Brain pericyte (primary cell): ENCODE measurements around the gene KRTAP3-1.
"Not testable (repeated sequence)": the region's sequence is repeated elsewhere in the genome, so short reads cannot be mapped to it uniquely, and the experiment has no call there.

Experiments used
- DNase-seq: peaks from one replicate; pipeline ENCODE4 v3.0.0-alpha.2; 2012; ENCODE audit warnings: low read depth, low spot score

Gene KRTAP3-1

GRCh38 chr17:41008811-41009210, at the start of gene KRTAP3-1:
TSS of gene KRTAP3-1 (minus strand) at chr17:41009128. CDS start at chr17:41009074, 54 bp downstream.
- no peak for DNase-seq

GRCh38 chr17:41057547-41057946, 48.6 kb upstream of the KRTAP3-1 start:
- no peak for DNase-seq

GRCh38 chr17:41055130-41055529, 46.2 kb upstream of the KRTAP3-1 start, which contains the start of gene KRTAP2-2:
TSS of gene KRTAP2-2 (minus strand) at chr17:41055230. CDS start at chr17:41055211, 19 bp downstream.
- not testable (repeated sequence) for DNase-seq

GRCh38 chr17:41054556-41054955, 45.6 kb upstream of the KRTAP3-1 start:
- DNase-seq = not testable (repeated sequence)

- DNase-seq = no peak
These were observed 45.1 kb upstream of the KRTAP3-1 start for GRCh38 chr17:41054025-41054424.

GRCh38 chr17:41052566-41052965, 43.6 kb upstream of the KRTAP3-1 start:
- no peak for DNase-seq

GRCh38 chr17:41049110-41049509, 40.2 kb upstream of the KRTAP3-1 start:
- no peak for DNase-seq

- no peak for DNase-seq
These were observed 39.5 kb upstream of the KRTAP3-1 start for GRCh38 chr17:41048441-41048840.

- not testable (repeated sequence) for DNase-seq
These were observed 38.0 kb upstream of the KRTAP3-1 start, which contains the start of gene KRTAP2-1 for GRCh38 chr17:41046735-41047465. TSS of gene KRTAP2-1 (minus strand) at chr17:41047316. CDS start at chr17:41047267, 49 bp downstream.

- no peak for DNase-seq
These were observed 34.0 kb upstream of the KRTAP3-1 start for GRCh38 chr17:41042953-41043352.

- not testable (repeated sequence) for DNase-seq
These were observed 32.0 kb upstream of the KRTAP3-1 start, which contains the start of gene KRTAP1-1 for GRCh38 chr17:41040783-41041571. TSS of gene KRTAP1-1 (minus strand) at chr17:41041450. CDS start at chr17:41041397, 53 bp downstream.

GRCh38 chr17:41037853-41038350, 29.0 kb upstream of the KRTAP3-1 start:
- DNase-seq = no peak

- DNase-seq = not testable (repeated sequence)
These were observed 25.5 kb upstream of the KRTAP3-1 start, which contains the start of gene KRTAP1-3 for GRCh38 chr17:41034346-41034935. TSS of gene KRTAP1-3 (minus strand) at chr17:41034874. CDS start at chr17:41034821, 53 bp downstream.

GRCh38 chr17:41029633-41030245, 20.8 kb upstream of the KRTAP3-1 start, which contains the start of gene KRTAP1-4:
TSS of gene KRTAP1-4 (minus strand) at chr17:41030195. CDS start at chr17:41030078, 117 bp downstream.
- DNase-seq = no peak

- DNase-seq = no peak
These were observed 18.0 kb upstream of the KRTAP3-1 start, which contains the start of gene KRTAP1-5 for GRCh38 chr17:41026715-41027471. TSS of gene KRTAP1-5 (minus strand) at chr17:41027208. CDS start at chr17:41027155, 53 bp downstream.

- no peak for DNase-seq
These were observed 15.8 kb upstream of the KRTAP3-1 start for GRCh38 chr17:41024697-41025096.

- DNase-seq = no peak
These were observed 11.4 kb upstream of the KRTAP3-1 start for GRCh38 chr17:41020336-41020735.

- DNase-seq = no peak
These were observed 10.5 kb upstream of the KRTAP3-1 start for GRCh38 chr17:41019415-41019814.

GRCh38 chr17:41018541-41018940, 9.6 kb upstream of the KRTAP3-1 start:
- DNase-seq = no peak

- DNase-seq = no peak
These were observed 7.8 kb upstream of the KRTAP3-1 start for GRCh38 chr17:41016578-41017215.
